Measurements from ENCODE around the gene CNOT3. TPM values are rescaled to one million over a fixed set of nuclear protein-coding genes. Genes with fewer than 3 reads are reported as not detected.
"Not testable (repeated sequence)": the region's sequence is repeated elsewhere in the genome, so short reads cannot be mapped to it uniquely, and the experiment has no call there.

Gene CNOT3
- total and polyA plus RNA-seq, 4 donors: 10.4 to 54.4 (median 34.7) TPM

DNA sequence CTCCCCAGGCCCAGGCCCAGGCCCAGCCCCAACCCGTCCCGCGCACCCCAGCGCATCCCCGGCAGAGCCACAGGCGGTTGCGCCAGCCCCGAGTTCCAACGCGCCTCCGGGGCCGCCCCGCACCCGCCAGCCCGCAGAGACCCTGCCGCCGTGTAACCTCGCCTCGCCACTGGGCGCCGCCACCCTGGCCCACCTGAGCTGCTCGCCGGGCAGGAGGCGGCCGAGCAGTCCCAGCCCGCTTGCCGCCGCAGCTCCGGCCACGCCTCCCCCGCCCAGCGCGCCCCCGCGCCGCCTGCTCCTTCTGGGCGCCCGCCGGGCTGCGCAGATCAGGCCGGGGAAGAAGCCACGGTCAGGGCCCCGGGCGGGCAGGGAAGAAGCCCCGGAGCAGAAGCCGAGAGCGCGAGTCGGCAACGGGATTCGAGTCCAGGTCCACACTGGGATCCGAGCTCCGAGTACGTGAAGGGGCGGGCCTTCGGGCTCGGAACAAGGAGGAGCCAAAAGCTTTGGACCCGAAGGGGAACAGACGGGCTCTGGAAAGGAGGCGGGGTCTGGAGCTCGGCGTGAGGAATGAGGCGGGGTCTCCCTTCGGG, 51.7 kb downstream of the CNOT3 start, which contains the start of gene MBOAT7:
MBOAT7 (minus strand) TSS at position 436 of the 590 bp plus-strand sequence. CDS start 1,072 bp downstream, outside the sequence.
- WGBS, 2 donors: 1% methylated on average over 35 to 64 of the region's 64 CpGs
- ATAC-seq (ENCODE audit: low FRiP score) (peak; percentile 4), DNase-seq (no peak)
- no peaks in the 10 kb centered on the region for H3K9me3 ChIP-seq (ENCODE audit: control insufficient read depth, low read length)
- no peaks in the 10 kb centered on the region for H3K36me3 ChIP-seq (ENCODE audit: control insufficient read depth in 1 of 2, insufficient read depth in 2 of 2, low read length in 1 of 2)
- peak within 1 kb of the TSS; percentile 47 to 94 for H3K27ac ChIP-seq (ENCODE audit: low read depth in 1 of 2, low read length in 2 of 2)
- intact Hi-C loops (cut with DNase I): no loop called here
- no peaks in the 10 kb centered on the region for H3K27me3 ChIP-seq (ENCODE audit: control insufficient read depth in 1 of 2, insufficient read depth in 2 of 2, low read length in 1 of 2)
- H3K4me1 ChIP-seq (ENCODE audit: control insufficient read depth in 1 of 2, insufficient read depth in 2 of 2, low read length in 2 of 2): no peaks in the 10 kb centered on the region
- H3K4me3 ChIP-seq (ENCODE audit: low read length in 2 of 2): peak within 1 kb of the TSS; percentile 43 to 81

GRCh38 chr19:54189735-54190502, 52.4 kb downstream of the CNOT3 start:
- peak; percentile 100 for DNase-seq
- Histone ChIP-seq H3K36me3 (ENCODE audit: control insufficient read depth in 1 of 2, insufficient read depth in 2 of 2, low read length in 1 of 2) (no peaks in the 10 kb centered on the region), H3K4me1 (ENCODE audit: control insufficient read depth in 1 of 2, insufficient read depth in 2 of 2, low read length in 2 of 2) (no peaks in the 10 kb centered on the region), H3K4me3 (ENCODE audit: low read length in 2 of 2) (peak overlapping the region in 1 of 2 donors; percentile 20), H3K27me3 (ENCODE audit: control insufficient read depth in 1 of 2, insufficient read depth in 2 of 2, low read length in 1 of 2) (no peaks in the 10 kb centered on the region), H3K9me3 (ENCODE audit: control insufficient read depth, low read length) (no peaks in the 10 kb centered on the region), H3K27ac (ENCODE audit: low read depth in 1 of 2, low read length in 2 of 2) (peak overlapping the region; percentile 47 to 94)
- ATAC-seq (ENCODE audit: low FRiP score): peak; percentile 91
- intact Hi-C loops (cut with DNase I): loop anchor here (1.0 to 10.0 kb wide), 4 partner anchors 53 to 325 kb away; partner anchors contain the start of genes MYADM (in 2 of the 2), CNOT3 (in 1 of the 2), PRPF31 (in 1 of the 2) and TFPT (in 1 of the 2)
- WGBS, 2 donors: 0% methylated on average over 64 to 65 of the region's 65 CpGs

GRCh38 chr19:54190503-54191010, 53.0 kb downstream of the CNOT3 start:
- peak; percentile 100 for DNase-seq
- Histone ChIP-seq H3K27ac (ENCODE audit: low read depth in 1 of 2, low read length in 2 of 2) (peak overlapping the region; percentile 47 to 94), H3K4me3 (ENCODE audit: low read length in 2 of 2) (peak overlapping the region; percentile 42 to 54), H3K9me3 (ENCODE audit: control insufficient read depth, low read length) (no peaks in the 10 kb centered on the region), H3K4me1 (ENCODE audit: control insufficient read depth in 1 of 2, insufficient read depth in 2 of 2, low read length in 2 of 2) (no peaks in the 10 kb centered on the region), H3K36me3 (ENCODE audit: control insufficient read depth in 1 of 2, insufficient read depth in 2 of 2, low read length in 1 of 2) (no peaks in the 10 kb centered on the region), H3K27me3 (ENCODE audit: control insufficient read depth in 1 of 2, insufficient read depth in 2 of 2, low read length in 1 of 2) (no peaks in the 10 kb centered on the region)
- 0% methylated on average over 56 of the region's 56 CpGs for WGBS, 2 donors
- intact Hi-C loops (cut with DNase I): loop anchor here (1.0 to 10.0 kb wide), 4 partner anchors 53 to 326 kb away; partner anchors contain the start of genes MYADM (in 2 of the 2), CNOT3 (in 1 of the 2), PRPF31 (in 1 of the 2) and TFPT (in 1 of the 2)
- ATAC-seq (ENCODE audit: low FRiP score): peak; percentile 91

DNA sequence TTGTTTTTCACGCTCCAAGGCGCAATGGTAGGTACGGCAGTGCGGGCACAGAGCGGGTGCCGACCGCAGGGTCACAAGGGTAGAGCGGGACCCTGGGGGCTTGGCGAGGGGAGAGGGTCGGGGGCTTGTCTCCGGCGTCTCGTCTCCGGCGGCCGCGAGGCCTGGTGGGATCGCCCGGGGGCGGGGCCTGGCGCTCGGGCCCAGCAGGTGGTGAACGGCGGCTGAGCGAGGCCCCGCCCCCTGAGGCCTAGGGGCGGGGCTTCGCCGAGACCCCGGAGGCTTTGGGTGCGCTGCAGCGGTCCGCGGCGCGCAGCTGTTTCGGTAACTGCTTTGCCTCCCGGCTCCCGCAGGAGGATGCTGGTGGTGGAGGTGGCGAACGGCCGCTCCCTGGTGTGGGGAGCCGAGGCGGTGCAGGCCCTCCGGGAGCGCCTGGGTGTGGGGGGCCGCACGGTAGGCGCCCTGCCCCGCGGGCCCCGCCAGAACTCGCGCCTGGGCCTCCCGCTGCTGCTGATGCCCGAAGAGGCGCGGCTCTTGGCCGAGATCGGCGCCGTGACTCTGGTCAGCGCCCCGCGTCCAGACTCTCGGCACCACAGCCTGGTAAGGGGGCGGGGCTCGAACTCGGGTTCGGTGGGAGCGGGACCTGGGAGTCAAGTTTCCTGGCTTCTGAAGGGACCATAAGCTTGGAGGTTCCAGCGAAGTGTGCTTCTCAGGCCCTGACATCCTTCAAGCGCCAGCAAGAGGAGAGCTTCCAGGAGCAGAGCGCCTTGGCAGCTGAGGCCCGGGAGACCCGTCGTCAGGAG, 53.6 kb downstream of the CNOT3 start, which contains the start of gene TSEN34:
TSEN34 (plus strand) TSS at position 298 of the 800 bp plus-strand sequence; CDS start at position 355, 57 bp downstream.
- ATAC-seq (ENCODE audit: low FRiP score) (peak; percentile 65), DNase-seq (peak; percentile 94)
- no peaks in the 10 kb centered on the region for H3K4me1 ChIP-seq (ENCODE audit: control insufficient read depth in 1 of 2, insufficient read depth in 2 of 2, low read length in 2 of 2)
- peak within 1 kb of the TSS; percentile 42 to 54 for H3K4me3 ChIP-seq (ENCODE audit: low read length in 2 of 2)
- WGBS, 2 donors: 1% methylated on average over 70 to 77 of the region's 77 CpGs
- H3K27me3 ChIP-seq (ENCODE audit: control insufficient read depth in 1 of 2, insufficient read depth in 2 of 2, low read length in 1 of 2): no peaks in the 10 kb centered on the region
- H3K36me3 ChIP-seq (ENCODE audit: control insufficient read depth in 1 of 2, insufficient read depth in 2 of 2, low read length in 1 of 2): no peaks in the 10 kb centered on the region
- H3K27ac ChIP-seq (ENCODE audit: low read depth in 1 of 2, low read length in 2 of 2): peak within 1 kb of the TSS; percentile 47 to 94
- no peaks in the 10 kb centered on the region for H3K9me3 ChIP-seq (ENCODE audit: control insufficient read depth, low read length)
- intact Hi-C loops (cut with DNase I): loop anchor here (5.0 to 10.0 kb wide), 3 partner anchors 74 to 326 kb away; partner anchors contain the start of genes MYADM (in 2 of the 2), PRPF31 (in 1 of the 2) and TFPT (in 1 of the 2)

DNA sequence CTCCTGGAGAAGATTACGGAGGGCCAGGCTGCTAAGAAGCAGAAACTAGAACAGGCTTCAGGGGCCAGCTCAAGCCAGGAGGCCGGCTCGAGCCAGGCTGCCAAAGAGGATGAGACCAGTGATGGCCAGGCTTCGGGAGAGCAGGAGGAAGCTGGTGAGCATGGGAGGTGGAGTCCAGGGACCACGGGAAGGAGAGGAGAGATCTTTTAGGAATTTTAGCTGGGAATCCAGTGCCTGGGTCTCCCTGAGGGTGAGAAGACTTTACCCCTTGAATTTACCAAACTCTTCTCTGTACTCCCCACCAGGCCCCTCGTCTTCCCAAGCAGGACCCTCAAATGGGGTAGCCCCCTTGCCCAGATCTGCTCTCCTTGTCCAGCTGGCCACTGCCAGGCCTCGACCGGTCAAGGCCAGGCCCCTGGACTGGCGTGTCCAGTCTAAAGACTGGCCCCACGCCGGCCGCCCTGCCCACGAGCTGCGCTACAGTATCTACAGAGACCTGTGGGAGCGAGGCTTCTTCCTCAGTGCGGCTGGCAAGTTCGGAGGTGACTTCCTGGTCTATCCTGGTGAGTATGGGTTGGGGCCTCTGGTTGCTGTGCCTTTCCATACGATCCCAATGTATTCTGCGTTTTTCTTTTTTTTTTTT, 54.4 kb downstream of the CNOT3 start:
- Histone ChIP-seq H3K27me3 (ENCODE audit: control insufficient read depth in 1 of 2, insufficient read depth in 2 of 2, low read length in 1 of 2) (no peaks in the 10 kb centered on the region), H3K36me3 (ENCODE audit: control insufficient read depth in 1 of 2, insufficient read depth in 2 of 2, low read length in 1 of 2) (no peaks in the 10 kb centered on the region), H3K27ac (ENCODE audit: low read depth in 1 of 2, low read length in 2 of 2) (peak overlapping the region in 1 of 2 donors; percentile 56), H3K4me3 (ENCODE audit: low read length in 2 of 2) (peak overlapping the region; percentile 42 to 54), H3K4me1 (ENCODE audit: control insufficient read depth in 1 of 2, insufficient read depth in 2 of 2, low read length in 2 of 2) (no peaks in the 10 kb centered on the region), H3K9me3 (ENCODE audit: control insufficient read depth, low read length) (no peaks in the 10 kb centered on the region)
- 61 to 62% methylated on average over 19 of the region's 19 CpGs for WGBS, 2 donors
- intact Hi-C loops (cut with DNase I): loop anchor here (5.0 to 10.0 kb wide), 3 partner anchors 75 to 327 kb away; partner anchors contain the start of genes MYADM (in 2 of the 2), PRPF31 (in 1 of the 2) and TFPT (in 1 of the 2)
- ATAC-seq (ENCODE audit: low FRiP score) (no peak), DNase-seq (peak; percentile 54 to 77)

GRCh38 chr19:54193011-54193410, 55.4 kb downstream of the CNOT3 start:
- DNase-seq: peak in 1 of 2 donors; percentile 44
- no peak for ATAC-seq (ENCODE audit: low FRiP score)
- H3K27me3 ChIP-seq (ENCODE audit: control insufficient read depth in 1 of 2, insufficient read depth in 2 of 2, low read length in 1 of 2): no peaks in the 10 kb centered on the region
- no peaks in the 10 kb centered on the region for H3K4me1 ChIP-seq (ENCODE audit: control insufficient read depth in 1 of 2, insufficient read depth in 2 of 2, low read length in 2 of 2)
- H3K9me3 ChIP-seq (ENCODE audit: control insufficient read depth, low read length): no peaks in the 10 kb centered on the region
- 93 to 95% methylated on average over 11 of the region's 11 CpGs for WGBS, 2 donors
- intact Hi-C loops (cut with DNase I): loop anchor here (5.0 to 10.0 kb wide), 3 partner anchors 76 to 328 kb away; partner anchors contain the start of genes MYADM (in 2 of the 2), PRPF31 (in 1 of the 2) and TFPT (in 1 of the 2)
- H3K36me3 ChIP-seq (ENCODE audit: control insufficient read depth in 1 of 2, insufficient read depth in 2 of 2, low read length in 1 of 2): no peaks in the 10 kb centered on the region
- no peak overlapping the region for H3K4me3 ChIP-seq (ENCODE audit: low read length in 2 of 2)
- no peak overlapping the region for H3K27ac ChIP-seq (ENCODE audit: low read depth in 1 of 2, low read length in 2 of 2)

DNA sequence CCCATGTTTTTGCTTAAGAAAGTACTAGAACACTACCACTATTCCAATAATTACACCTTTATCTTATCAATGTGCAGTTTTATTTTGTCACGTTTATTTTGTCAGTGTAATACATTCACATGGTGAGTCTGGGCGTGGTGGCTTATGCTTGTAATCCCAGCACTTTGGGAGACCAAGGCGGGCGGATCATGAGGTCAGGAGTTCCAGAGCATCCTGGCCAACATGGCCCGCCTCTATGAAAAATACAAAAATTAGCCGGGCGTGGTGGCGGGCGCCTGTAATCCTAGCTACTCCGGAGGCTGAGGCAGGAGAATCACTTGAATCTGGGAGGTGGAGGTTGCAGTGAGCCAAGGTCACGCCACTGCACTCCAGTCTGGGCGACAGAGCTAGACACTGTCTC, 56.9 kb downstream of the CNOT3 start:
- H3K27me3 ChIP-seq (ENCODE audit: control insufficient read depth in 1 of 2, insufficient read depth in 2 of 2, low read length in 1 of 2); H3K4me1 ChIP-seq (ENCODE audit: control insufficient read depth in 1 of 2, insufficient read depth in 2 of 2, low read length in 2 of 2); H3K27ac ChIP-seq (ENCODE audit: low read depth in 1 of 2, low read length in 2 of 2); H3K36me3 ChIP-seq (ENCODE audit: control insufficient read depth in 1 of 2, insufficient read depth in 2 of 2, low read length in 1 of 2); ATAC-seq (ENCODE audit: low FRiP score); H3K4me3 ChIP-seq (ENCODE audit: low read length in 2 of 2); H3K9me3 ChIP-seq (ENCODE audit: control insufficient read depth, low read length); DNase-seq: not testable (repeated sequence)
- WGBS, 2 donors: 92 to 93% methylated on average over 12 of the region's 12 CpGs
- intact Hi-C loops (cut with DNase I): loop anchor here (5.0 to 10.0 kb wide), 3 partner anchors 77 to 330 kb away; partner anchors contain the start of genes MYADM (in 2 of the 2), PRPF31 (in 1 of the 2) and TFPT (in 1 of the 2)
